Fibroblast of lung (primary cell): ENCODE data around the gene KCNIP4. TPM values are rescaled to one million over a fixed set of nuclear protein-coding genes. Genes with fewer than 3 reads are reported as not detected.

Experiments
- DNase-seq, 2 donors: peaks; one replicate each; pipeline versions ENCODE4 v3.0.0 to v3.0.0-alpha.2; 2010; ENCODE audit warnings: low read depth in 2 of 2
- H2AFZ ChIP-seq: 2 replicates; pipeline ENCODE4 v1.5.1; 2012; ENCODE audit warnings: low read length, control low read depth, inconsistent platforms
- H3K27ac ChIP-seq: 2 replicates; pipeline ENCODE4 v1.5.1; 2011; ENCODE audit warnings: low read length, control low read depth; ENCODE audit not compliant: insufficient read depth
- H3K27me3 ChIP-seq: 2 replicates; pipeline ENCODE4 v1.5.1; 2011; ENCODE audit warnings: mild to moderate bottlenecking, low read length; ENCODE audit not compliant: control insufficient read depth, insufficient read depth
- H3K36me3 ChIP-seq: 2 replicates; pipeline ENCODE4 v1.5.1; 2011; ENCODE audit warnings: low read length; ENCODE audit not compliant: control insufficient read depth, insufficient read depth
- H3K4me1 ChIP-seq: 2 replicates; pipeline ENCODE4 v1.5.1; 2011; ENCODE audit warnings: low read length; ENCODE audit not compliant: control insufficient read depth, insufficient read depth; ENCODE audit errors: extremely low read depth
- H3K4me2 ChIP-seq: 2 replicates; pipeline ENCODE4 v1.5.1; 2011; ENCODE audit warnings: low read length, control low read depth; ENCODE audit not compliant: insufficient read depth; ENCODE audit errors: extremely low read depth
- H3K4me3 ChIP-seq, 4 experiments: fragments of 200-600 bp in 1 of 4; sonication (generic) in 1 of 4; replicated peaks in 1 of 4; 2 replicates each; pipeline ENCODE4 v1.5.1; 2011 to 2016; ENCODE audit warnings: low read length in 4 of 4, low read depth in 3 of 4, mild to moderate bottlenecking in 3 of 4, control low read depth in 2 of 4, inconsistent platforms in 1 of 4, mixed read lengths in 1 of 4; ENCODE audit not compliant: insufficient read depth in 1 of 4; ENCODE audit errors: control extremely low read depth in 1 of 4
- H3K79me2 ChIP-seq: 2 replicates; pipeline ENCODE4 v1.5.1; 2012; ENCODE audit warnings: mild to moderate bottlenecking, low read length, inconsistent platforms; ENCODE audit not compliant: control insufficient read depth, insufficient read depth
- H3K9ac ChIP-seq: 2 replicates; pipeline ENCODE4 v1.5.1; 2011; ENCODE audit warnings: mild to moderate bottlenecking, low read length, control low read depth; ENCODE audit not compliant: insufficient read depth
- H3K9me3 ChIP-seq: 2 replicates; pipeline ENCODE4 v1.5.1; 2012; ENCODE audit warnings: low read depth, low read length; ENCODE audit not compliant: control insufficient read depth, insufficient read depth
- H4K20me1 ChIP-seq: 2 replicates; pipeline ENCODE4 v1.5.1; 2011; ENCODE audit warnings: low read length; ENCODE audit not compliant: control insufficient read depth, insufficient read depth; ENCODE audit errors: extremely low read depth
- CTCF ChIP-seq, 2 donors: IDR thresholded peaks in 1 of 2; conservative IDR thresholded peaks in 1 of 2; 1 replicate in 1 of 2; 2 replicates in 1 of 2; pipeline ENCODE4 v1.5.1; 2011 to 2012; ENCODE audit warnings: low read length in 2 of 2, control low read depth in 1 of 2, inconsistent platforms in 1 of 2, low read depth in 1 of 2, mild to moderate bottlenecking in 1 of 2
- EZH2 ChIP-seq: IDR thresholded peaks from 2 replicates; pipeline ENCODE4 v1.5.1; 2012; ENCODE audit warnings: low read length, control low read depth, mild to moderate bottlenecking; ENCODE audit errors: missing control alignments
- polyA plus RNA-seq, 2 donors: library from polyadenylated mRNA; depleted of rRNA in 1 of 2; stranded (reverse) in 1 of 2; unstranded in 1 of 2; fragments of >200 nt; gene quantifications; 2 replicates each; pipeline ENCODE4 v1.2.1, GENCODE V29; 2011 to 2012; ENCODE audit warnings: missing spikeins in 1 of 2
- total RNA-seq: library from RNA; depleted of rRNA; stranded (reverse); fragments of >200 nt; gene quantifications from 2 replicates; pipeline ENCODE4 v1.2.1, GENCODE V29; 2014

The KCNIP4 gene
- total and polyA plus RNA-seq, 2 donors (not counting 1 experiment from before 2014, with no cell fraction given), result not detected

- no peak for TF ChIP-seq CTCF (conservative IDR thresholded peaks at IDR 0.05 in 1 of 2, IDR thresholded peaks at IDR 0.05 in 1 of 2; ENCODE audit: low read depth in 1 of 2, low read length in 2 of 2)
- no peak for TF ChIP-seq EZH2
- H2AFZ ChIP-seq, result no peak overlapping the region
- no peak overlapping the region for H3K4me3 ChIP-seq
- no peaks in the 10 kb centered on the region for H3K79me2 ChIP-seq
- no peak overlapping the region for H3K27ac ChIP-seq
- DNase-seq, result no peak
- no peaks in the 10 kb centered on the region for H3K27me3 ChIP-seq
- H3K4me2 ChIP-seq, result no peak overlapping the region
- H3K9me3 ChIP-seq, result no peaks in the 10 kb centered on the region
- no peaks in the 10 kb centered on the region for H3K36me3 ChIP-seq
- no peak overlapping the region for H3K9ac ChIP-seq
- H3K4me1 ChIP-seq, result no peaks in the 10 kb centered on the region
- H4K20me1 ChIP-seq, result no peaks in the 10 kb centered on the region
Measured at GRCh38 chr4:21753084-21753760, 195.3 kb downstream of the KCNIP4 start.

GRCh38 chr4:21752616-21753015 lies 196.0 kb downstream of the KCNIP4 start:
- Histone ChIP-seq H3K36me3 (no peaks in the 10 kb centered on the region), H2AFZ (no peak overlapping the region), H3K9me3 (no peaks in the 10 kb centered on the region), H3K4me1 (no peaks in the 10 kb centered on the region), H3K4me2 (no peak overlapping the region), H3K4me3 (no peak overlapping the region), H4K20me1 (no peaks in the 10 kb centered on the region), H3K27ac (no peak overlapping the region), H3K27me3 (no peaks in the 10 kb centered on the region), H3K9ac (no peak overlapping the region), H3K79me2 (no peaks in the 10 kb centered on the region)
- TF ChIP-seq CTCF (conservative IDR thresholded peaks at IDR 0.05 in 1 of 2, IDR thresholded peaks at IDR 0.05 in 1 of 2; ENCODE audit: low read depth in 1 of 2, low read length in 2 of 2), result no peak
- TF ChIP-seq EZH2, result no peak
- no peak for DNase-seq

- Histone ChIP-seq H3K9me3 (no peaks in the 10 kb centered on the region), H4K20me1 (no peaks in the 10 kb centered on the region), H3K79me2 (no peaks in the 10 kb centered on the region), H3K4me3 (no peak overlapping the region), H3K27me3 (no peaks in the 10 kb centered on the region), H3K36me3 (no peaks in the 10 kb centered on the region), H2AFZ (no peak overlapping the region), H3K9ac (no peak overlapping the region), H3K4me1 (no peaks in the 10 kb centered on the region), H3K4me2 (no peak overlapping the region), H3K27ac (no peak overlapping the region)
- no peak for TF ChIP-seq CTCF (conservative IDR thresholded peaks at IDR 0.05 in 1 of 2, IDR thresholded peaks at IDR 0.05 in 1 of 2; ENCODE audit: low read depth in 1 of 2, low read length in 2 of 2)
- TF ChIP-seq EZH2, result no peak
- DNase-seq, result no peak
Measured at GRCh38 chr4:21749924-21750323, 198.6 kb downstream of the KCNIP4 start.
